NCI-H2227 (cell line): ENCODE measurements around the gene GNB5.

Source experiments
- DNase-seq: peaks from one replicate; lab custom pipeline; 2025; ENCODE audit not compliant: unreplicated experiment; lab: John Stamatoyannopoulos, UW

Gene GNB5

GRCh38 chr15:52071570-52071969 lies 119.6 kb downstream of the GNB5 start:
- no peak for DNase-seq

GRCh38 chr15:52069559-52069958 lies 121.6 kb downstream of the GNB5 start:
- DNase-seq: no peak

- DNase-seq: no peak
Observed at GRCh38 chr15:52068004-52068615, 123.1 kb downstream of the GNB5 start.

- DNase-seq: no peak
Observed at GRCh38 chr15:52067545-52067926, 123.7 kb downstream of the GNB5 start.

GRCh38 chr15:52066842-52067544 lies 124.2 kb downstream of the GNB5 start:
- no peak for DNase-seq
